Umbilical cord (tissue), 2 donors: Measurements from ENCODE around the gene SMARCA1. TPM values are rescaled to one million over a fixed set of nuclear protein-coding genes. Genes with fewer than 3 reads are reported as not detected.
A peak's percentile ranks its signal among the peaks of the same experiment; 100 is the strongest.

Source experiments
- DNase-seq: peaks from one replicate; pipeline ENCODE4 v3.0.0-alpha.2; 2015; ENCODE audit warnings: low spot score
- total RNA-seq: library from RNA; depleted of rRNA; stranded (reverse); fragments of >200 nt; gene quantifications from one replicate; pipeline ENCODE4 v1.2.3, GENCODE V29; 2014; ENCODE audit warnings: low replicate concordance; ENCODE audit not compliant: insufficient read depth

SMARCA1 gene
- total RNA-seq, 1 donor from 2014 or later: 81.9 TPM

DNA sequence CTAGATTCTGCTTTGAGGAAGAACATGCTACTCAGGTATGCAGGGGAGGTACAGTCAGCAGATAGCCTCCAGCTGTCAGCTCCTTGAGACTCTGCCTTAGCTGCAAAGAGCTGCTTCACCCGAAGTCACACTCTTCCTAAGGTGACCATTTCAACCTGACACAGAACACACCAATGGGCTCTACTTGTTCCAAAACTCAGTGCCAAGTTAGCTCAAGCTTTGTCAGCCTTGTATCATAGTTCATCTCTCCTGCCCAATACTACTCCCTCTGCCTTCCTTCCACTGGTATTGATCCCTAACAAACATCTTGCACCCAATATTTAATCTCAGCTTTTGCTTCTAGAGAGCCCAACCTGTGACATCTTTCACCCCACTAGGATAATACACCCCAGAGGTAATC, 7.8 kb upstream of the SMARCA1 start:
- DNase-seq: peak; percentile 15

DNA sequence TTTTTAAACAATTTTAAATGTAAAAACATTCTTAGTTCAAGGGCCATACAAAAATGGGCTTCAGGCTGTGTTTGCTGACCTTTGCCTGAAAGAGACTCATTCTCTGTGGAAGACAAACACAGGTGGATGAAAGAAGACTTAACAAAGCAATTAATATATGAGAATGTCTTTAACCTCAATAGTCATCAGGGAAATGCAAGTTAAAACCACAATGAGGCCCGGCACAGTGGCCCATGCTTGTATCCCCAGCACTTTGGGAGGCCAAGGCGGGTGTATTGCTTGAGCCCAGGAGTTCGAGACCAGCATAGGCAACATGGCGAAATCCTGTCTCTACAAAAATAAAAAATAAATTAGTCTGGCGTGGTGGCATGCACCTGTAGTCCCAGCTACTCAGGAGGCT, 7.1 kb upstream of the SMARCA1 start:
- DNase-seq: no peak

DNA sequence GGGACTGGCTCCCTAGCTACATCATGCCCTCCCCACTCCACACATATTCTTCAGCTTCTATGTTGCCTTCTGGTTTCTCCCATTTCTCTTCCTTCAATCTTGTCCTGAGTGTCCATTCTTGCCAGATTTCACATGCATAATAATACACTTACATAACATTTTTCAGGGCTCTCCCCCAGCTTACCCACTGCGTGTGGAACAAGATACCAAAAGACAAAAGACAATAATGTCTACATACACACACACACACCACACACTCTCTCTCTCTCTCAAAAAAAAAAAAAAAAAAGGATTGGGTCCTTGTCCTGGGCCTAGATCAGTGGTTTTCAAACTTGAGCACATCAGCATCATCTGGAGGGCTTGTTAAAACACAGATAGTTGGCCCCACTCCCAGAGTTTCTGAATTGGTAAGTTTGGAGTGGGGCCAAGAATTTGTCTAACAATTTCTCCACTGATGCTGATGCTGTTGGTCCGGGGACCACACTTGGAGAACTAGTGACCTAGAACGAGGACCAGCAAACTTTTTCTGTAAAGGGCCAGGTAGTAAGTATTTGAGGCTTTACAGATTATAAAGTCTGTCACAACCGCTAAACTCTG, 6.5 kb upstream of the SMARCA1 start:
- DNase-seq: peak; percentile 12

DNA sequence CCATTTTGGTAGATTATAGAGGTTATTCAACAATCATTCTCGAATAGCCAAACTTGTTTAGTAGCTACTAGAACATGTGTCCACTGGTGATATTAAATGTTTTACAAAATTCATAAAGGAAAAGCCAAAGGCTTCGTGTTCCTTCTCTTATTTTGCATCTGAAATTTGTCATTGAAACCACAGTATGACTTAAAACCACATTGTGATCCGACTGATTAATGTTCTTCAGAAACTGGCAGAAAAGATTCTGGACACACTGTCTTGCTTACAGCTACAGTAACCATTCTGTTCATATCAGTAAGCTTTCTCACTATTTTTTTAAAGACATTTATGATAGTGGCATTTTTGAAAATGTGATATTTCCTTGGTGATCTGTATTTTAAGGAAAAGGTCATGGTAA, 2.6 kb upstream of the SMARCA1 start:
- DNase-seq: no peak

DNA sequence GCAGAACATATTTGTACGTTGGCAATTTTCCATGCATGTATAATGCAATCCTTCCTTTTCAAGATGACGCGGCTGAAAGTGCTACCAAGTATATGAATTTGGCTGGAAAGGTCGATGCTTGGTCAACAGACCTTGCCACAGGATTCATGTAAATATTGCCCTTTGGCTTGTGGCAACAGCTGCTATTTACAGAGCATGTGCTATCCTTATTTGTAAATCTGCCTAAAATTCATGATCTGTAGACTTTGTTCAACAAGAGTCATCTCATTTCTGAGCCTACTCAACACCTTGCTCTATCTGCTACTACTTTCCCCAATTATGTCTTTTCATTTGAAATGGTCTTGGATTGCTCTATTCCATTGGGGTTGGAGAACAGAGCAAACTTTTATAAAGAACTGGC, 1.9 kb upstream of the SMARCA1 start:
- no peak for DNase-seq

DNA sequence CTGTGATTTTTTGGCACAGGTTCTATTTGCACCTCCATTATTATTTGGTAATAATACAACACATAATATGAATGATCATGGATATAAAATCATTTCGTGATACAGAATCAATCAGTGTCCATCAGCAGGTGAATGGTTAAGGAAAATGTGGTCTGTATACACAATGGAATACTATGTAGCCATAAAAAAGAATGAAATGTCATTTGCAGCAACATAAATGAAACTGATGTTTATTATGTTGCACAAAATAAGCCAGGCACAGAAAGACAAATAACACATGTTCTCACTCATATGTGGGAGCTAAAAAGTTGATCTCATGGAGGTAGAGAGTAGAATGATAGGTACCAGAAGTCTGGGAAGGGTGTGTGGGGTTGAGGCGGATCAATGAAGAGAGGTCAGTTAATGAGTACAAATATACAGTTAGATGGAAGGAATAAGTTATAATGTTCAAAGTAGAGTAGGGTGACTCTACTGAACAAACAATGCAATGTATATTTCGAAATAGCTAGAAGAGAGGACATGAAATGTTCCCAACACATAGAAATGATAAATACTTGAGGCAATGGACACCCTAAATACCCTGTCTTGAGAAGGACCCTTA, 1.1 kb upstream of the SMARCA1 start:
- no peak for DNase-seq

DNA sequence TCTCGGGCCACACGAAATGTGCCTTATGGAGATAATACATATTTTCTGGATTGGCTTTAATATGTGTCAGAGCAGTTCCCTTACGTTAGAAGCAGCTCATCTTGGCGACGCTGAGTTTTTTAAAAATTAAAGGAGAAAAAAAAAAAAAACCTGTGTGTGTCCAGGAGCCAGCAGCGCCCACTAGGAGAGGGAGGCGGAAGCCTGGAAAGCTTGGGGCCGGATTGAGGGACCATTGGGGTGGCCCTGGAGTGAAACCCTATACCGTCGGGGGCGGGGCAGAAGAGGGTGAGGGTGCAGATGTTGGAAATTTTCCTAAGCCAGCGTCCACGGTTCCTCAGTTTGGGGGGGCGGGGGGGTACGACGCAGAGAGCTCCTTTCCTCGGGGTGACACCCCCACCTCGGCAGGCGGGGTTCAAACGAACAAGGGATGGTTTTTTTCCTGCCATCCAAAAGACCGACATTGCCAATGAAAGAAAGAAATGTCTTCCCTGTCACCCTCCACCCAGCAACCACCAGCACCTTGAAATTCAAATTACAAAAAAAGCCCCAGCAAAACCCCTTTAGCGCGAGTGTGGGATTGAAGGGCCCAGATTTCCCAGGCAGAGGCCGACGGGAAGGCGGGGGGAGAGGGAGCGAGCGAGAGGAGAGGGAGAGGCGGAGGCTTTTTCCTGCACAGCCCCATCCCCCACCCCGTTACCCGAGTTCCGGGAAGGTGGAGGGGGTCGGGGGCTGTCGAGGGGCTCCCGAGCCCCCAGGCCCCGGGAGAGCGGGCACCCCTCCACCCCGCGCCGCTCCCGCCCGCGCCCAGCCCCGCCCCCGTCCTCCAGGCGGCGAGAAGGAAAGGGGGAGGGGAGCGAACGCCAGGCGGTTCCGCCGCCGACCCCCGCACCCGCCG, 859 bp downstream of the SMARCA1 start:
- peak; percentile 85 for DNase-seq

DNA sequence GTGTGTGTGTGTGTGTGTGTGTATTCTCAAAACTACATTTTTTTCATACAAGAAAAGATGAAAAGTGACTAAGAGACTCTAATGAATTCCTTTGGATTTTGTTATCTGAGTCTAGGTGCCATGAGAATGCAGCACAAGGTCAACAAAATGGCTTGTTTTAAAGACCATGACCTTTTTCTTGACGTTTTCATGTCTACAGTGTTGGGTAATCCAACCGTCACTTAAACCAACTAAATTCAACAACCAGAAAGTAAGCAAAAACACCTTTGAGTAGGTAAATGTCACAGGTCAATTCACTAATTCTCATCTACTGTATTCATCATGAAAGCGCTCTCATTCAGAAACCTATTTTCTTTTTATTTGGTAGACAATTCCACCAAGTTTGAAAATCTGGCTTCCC, 3.1 kb downstream of the SMARCA1 start:
- no peak for DNase-seq

DNA sequence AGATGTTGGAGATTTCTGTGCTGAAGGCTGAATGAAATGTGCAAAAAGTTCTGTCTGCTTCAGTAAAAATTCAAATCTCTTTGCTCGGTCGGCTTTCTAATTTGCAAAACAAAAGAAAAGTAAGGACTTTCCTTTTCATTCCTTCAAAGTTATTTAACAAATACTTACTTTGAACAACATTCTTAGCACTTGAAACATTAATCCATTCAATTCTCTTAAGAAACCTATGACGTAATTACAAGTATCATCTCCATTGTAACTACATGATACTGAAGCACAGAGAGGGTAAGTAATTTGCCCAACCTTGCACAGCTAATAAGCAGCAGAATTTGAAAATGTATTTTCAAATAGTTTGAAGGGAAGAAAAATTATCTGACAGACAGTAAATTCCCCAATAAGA, 6.9 kb downstream of the SMARCA1 start:
- DNase-seq: no peak

DNA sequence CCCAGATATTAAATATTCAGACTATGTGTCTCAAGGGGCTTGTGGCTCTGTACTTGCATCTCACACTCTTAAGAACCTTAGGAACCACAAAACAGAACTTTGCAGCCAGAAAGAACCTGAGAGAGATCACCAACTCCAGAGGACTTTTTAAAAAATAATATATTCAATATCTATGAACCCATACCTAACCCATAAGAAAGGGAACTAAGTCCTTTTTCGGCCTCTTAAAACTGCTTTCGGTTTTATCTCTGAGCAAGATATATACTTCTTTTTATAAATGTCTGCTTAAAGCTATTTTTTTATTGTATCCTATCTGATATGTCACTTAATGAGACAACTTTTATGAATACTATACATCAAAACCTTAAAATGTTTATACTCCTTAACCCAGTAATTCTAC, 10.9 kb downstream of the SMARCA1 start:
- DNase-seq: no peak

DNA sequence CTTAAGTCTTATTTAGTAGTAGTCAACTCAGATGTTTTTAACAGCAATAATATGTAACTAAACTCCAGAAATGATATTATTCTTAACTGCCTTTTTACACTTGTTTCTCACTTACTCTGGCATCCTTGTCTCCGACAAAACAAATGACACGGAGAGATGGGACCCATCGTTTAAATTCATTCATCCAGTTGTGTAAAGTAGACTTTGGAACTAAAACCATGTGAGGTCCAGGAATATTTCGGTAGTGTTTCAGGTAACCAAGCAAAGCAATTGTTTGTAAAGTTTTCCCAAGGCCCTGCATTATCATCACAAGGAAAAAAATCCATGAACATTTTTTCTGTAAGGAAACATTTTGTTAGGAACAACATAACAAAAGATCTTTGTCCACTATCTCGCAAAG, 11.6 kb downstream of the SMARCA1 start:
- DNase-seq: no peak

DNA sequence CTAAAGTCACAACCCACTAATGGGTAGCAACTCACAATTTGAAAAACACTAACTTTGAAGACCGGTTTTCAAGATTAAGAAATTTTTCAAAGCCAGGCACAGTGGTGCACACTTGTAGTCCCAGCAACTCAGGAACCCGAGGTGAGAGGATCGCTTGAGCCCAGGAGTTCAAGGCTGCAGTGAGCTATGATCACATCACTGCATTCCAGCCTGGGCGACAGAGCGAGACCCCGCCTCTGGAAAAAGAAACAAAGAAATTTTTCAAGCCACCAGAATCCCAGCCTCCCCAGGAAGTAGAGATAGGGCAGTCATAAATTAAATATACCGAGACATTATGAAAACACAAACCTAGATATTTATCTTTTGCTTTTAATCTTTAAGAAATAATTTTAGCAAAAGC, 13.0 kb downstream of the SMARCA1 start:
- DNase-seq: no peak

DNA sequence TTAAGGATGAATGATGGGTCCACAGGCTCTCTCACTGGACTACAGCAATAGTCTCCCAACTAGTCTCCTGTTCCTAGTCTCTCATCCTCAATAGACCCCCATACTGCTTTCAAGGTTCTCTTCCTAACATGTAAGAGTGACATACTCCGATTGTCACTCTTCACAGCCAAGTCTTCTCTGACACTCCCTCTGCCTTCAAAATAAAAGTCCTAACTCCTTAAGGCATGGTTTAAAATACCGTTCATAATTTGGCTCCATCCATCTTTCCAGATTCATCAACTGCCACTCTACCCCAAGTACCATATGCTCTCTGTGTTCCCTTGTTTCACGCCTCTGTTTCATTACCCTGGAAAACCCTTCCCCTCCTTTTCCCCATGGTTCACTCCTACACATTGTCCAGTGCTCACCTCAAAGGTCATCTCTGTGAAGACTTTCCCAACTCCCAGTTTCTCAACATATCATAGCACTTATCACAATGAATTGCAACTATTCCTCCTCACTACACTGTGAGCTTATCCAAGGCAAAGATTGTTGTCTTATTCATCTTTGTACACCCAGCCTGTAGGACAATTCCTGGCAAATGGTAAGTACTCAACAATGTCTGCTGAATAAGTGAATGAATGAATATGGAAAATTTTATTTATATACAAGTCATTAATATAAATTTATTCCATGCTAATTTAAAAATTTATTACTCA, 26.0 kb downstream of the SMARCA1 start:
- no peak for DNase-seq

DNA sequence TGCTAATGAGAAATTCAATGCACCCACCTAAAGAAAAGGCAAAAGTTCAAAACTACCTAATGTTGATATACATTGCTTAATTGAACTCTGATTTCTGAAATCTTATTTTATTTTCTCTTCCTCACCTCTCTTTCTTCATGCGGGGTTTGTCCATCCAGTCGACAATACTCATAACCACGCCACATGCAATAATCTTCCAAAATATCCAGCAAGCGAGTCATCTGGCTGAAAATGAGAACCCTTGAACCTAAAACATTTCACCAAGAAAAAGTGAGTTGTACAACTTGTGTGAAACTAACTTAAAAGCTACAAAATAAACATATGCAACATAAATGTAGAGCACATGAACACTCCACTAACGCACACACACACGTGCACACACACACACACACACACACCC, 26.7 kb downstream of the SMARCA1 start:
- DNase-seq: no peak

DNA sequence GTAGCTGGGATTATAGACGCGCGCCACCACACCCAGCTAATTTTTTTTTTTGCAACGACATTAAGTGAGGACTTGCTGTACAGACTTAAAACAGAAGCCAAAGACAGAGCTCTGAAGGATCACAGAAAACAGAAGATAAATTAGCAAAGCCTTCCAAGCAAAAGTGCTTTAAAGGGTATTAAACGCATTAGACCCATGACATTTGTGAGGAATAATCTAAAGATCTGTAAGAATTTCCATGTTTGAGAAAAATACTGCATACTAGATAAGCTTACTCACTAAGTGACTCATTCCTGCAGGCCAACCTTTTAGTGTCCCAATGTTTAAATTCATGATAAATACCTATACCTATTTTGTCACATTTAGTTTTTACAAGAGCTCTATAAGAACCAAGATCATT, 27.4 kb downstream of the SMARCA1 start:
- peak; percentile 80 for DNase-seq

DNA sequence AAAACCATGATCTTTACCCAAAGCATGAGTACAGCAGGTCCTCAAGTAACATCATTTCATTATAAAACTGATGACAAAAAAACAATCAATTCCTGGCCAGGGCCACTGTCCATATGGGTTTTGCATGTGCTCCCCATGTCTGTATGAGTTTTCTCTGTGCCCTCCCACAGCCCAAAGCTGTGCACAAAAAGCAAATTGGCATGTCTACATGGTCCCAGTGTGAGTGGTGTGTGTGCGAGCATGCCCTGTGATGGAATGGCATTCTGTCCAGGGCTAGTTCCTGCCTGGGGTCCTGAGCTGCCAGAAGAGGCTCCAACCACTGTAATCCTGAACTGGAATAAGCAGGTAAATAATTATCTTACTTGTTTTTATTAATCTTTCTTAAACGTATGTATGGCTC, 28.4 kb downstream of the SMARCA1 start:
- DNase-seq: no peak

DNA sequence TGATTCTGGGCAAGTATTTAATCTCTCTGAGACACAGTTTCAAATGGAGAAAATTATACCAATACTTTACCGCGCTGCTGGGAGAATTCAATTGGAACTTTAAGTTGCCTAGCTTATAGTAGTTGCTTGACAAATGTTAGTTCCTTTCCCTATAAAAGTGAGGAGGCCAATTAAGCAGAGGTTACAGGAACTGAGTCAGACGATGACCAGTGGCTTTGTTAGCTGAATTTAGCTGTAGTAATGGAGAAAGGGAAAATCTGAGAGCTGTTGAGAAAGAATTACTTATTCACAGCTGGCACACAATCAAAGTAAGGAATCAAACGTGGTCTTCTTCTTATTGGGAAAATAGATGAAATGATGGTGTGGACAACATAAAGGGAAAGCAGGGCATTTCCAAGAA, 29.6 kb downstream of the SMARCA1 start:
- DNase-seq: no peak

DNA sequence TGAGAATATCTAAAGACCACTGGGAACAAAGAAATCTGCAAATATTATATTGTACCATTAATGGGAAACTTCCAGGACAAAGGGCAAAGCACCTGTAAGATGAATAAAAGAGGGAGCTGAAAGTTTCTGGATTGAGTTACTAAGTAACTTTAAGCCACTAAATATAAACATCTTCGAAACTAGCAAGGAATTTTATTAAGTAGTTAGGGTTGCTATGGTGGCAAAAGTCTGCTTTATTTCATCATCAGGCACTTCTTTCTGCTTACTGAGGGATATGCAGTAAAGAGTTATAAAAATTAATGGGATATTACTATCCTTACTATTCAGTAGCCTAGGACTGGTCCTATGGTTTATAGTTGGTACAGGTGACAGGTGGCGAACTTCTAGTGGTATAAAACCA, 33.0 kb downstream of the SMARCA1 start:
- no peak for DNase-seq

DNA sequence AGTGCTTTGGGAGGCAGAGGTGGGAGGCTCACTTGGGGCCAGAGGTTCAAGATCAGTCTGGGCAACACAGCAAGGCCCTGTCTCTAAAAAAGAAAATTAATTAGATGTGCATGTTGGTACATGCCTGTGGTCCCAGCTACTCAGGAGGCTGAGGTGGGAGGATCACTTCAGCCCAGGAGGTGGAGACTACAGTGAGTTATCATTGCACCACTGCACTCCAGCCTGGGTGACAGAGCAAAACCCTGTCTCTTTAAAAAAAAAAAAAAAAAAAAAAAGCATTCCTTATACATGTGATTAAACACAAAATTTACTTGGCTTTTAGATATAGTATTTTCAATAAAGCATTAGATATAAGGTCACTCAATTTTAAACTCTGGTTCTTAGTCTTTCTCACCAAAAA, 34.9 kb downstream of the SMARCA1 start:
- no peak for DNase-seq

DNA sequence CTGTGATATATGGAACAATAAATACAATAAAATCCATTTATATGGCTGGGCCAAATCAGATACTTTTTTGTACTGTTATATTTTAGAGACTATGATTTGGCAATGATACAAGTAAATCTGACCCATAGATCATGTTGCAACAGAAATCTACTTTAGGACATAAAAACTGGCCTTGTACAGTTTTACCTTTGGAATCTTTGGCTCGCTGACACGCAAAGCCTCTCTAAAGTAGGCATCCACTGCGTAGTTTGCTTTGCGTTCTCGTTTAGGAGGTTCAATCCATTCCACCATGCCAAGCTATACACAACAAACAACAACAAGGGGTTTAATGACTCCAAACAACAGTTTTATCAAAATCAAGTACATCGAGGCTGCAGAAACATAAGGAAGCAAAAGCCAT, 42.4 kb downstream of the SMARCA1 start:
- no peak for DNase-seq

DNA sequence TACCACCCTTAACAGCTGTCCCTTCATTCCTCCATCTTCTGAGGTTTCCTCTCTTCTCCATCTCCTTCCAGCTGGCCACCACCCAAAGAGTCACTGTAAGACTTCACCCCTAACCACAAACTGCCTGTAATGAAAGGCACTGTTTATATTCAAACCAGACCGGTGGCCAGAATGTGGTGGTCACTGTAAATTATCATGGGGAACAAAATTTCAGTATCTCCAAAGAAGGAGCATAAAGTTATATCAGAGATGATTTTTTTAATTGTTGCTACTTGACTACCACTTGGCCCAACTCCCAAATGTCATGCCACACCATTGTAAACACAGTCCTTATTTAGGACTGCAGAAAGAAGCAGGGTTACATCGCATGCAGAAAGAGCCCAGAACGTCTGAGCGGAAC, 44.8 kb downstream of the SMARCA1 start:
- DNase-seq: no peak

DNA sequence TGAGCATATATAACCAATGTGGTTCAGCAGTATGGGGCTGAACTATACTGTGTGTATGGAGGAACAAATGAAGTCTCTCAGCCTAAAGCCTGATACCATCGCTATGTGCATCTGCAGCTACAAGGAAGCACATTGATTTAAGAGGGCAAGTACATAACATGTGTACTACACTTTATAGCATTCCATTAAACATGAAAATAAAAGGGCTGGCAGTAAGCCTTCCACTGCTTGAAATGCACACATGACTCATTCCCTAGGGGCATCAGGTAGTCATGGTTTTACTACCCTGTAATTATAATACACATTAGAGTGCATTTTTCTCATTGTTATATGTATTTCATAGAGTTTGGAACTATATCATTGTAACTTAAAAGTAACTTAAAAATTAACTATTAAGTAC, 51.2 kb downstream of the SMARCA1 start:
- peak; percentile 10 for DNase-seq
